Upper lobe of left lung (tissue), 6 donors: ENCODE results near the gene C1orf198. TPM values are rescaled to one million over a fixed set of nuclear protein-coding genes. Genes with fewer than 3 reads are reported as not detected.

ENCODE experiments used
- ATAC-seq, 2 donors: fragments of 200-7000 bp; cut with Tn5 transposase; one replicate each; pipeline ENCODE4 v1.9.1; 2022; ENCODE audit warnings: mild to moderate bottlenecking in 2 of 2, moderate library complexity in 2 of 2; ENCODE audit not compliant: low FRiP score in 2 of 2
- DNase-seq, 2 donors: peaks; one replicate each; pipeline ENCODE4 v3.0.0-alpha.2; 2019 to 2020
- H3K27ac ChIP-seq, 4 donors: fragments of 200-600 bp; sonication (generic); one replicate each; pipeline ENCODE4 v1.5.1; 2016 to 2019
- H3K27me3 ChIP-seq, 4 donors: fragments of 200-600 bp; sonication (generic); one replicate each; pipeline ENCODE4 v1.5.1; 2017 to 2019
- H3K36me3 ChIP-seq, 4 donors: fragments of 200-600 bp; sonication (generic); one replicate each; pipeline ENCODE4 v1.5.1; 2016 to 2019
- H3K4me1 ChIP-seq, 4 donors: fragments of 200-600 bp; sonication (generic); one replicate each; pipeline ENCODE4 v1.5.1; 2018 to 2019
- H3K4me3 ChIP-seq, 4 donors: fragments of 200-600 bp; sonication (generic); one replicate each; pipeline ENCODE4 v1.5.1; 2017 to 2019; ENCODE audit warnings: mild to moderate bottlenecking in 2 of 4, moderate library complexity in 1 of 4
- H3K9me3 ChIP-seq, 4 donors: fragments of 200-600 bp; sonication (generic); one replicate each; pipeline ENCODE4 v1.5.1; 2018 to 2019
- CTCF ChIP-seq, 6 experiments: fragments of 450-650 bp in 4 of 6; fragments of 200-600 bp in 2 of 6; sonication (generic) in 2 of 6; IDR thresholded peaks; one replicate each; pipeline ENCODE4 v1.5.1; 2016 to 2019; ENCODE audit warnings: antibody characterized with exemption in 6 of 6
- EP300 ChIP-seq, 4 donors: sonication (generic); formaldehyde crosslinking; IDR thresholded peaks; one replicate each; pipeline ENCODE4 v1.5.1; 2017; ENCODE audit warnings: antibody characterized with exemption in 4 of 4, control low read depth in 2 of 4
- POLR2A ChIP-seq, 4 donors: fragments of 450-650 bp; IDR thresholded peaks; one replicate each; pipeline ENCODE4 v1.5.1; 2016 to 2017; ENCODE audit warnings: antibody characterized with exemption in 4 of 4, mild to moderate bottlenecking in 2 of 4
- POLR2AphosphoS5 ChIP-seq, 2 donors: sonication (generic); formaldehyde crosslinking; IDR thresholded peaks; one replicate each; pipeline ENCODE4 v1.5.1; 2017; ENCODE audit warnings: antibody characterized with exemption in 2 of 2
- WGBS, 2 donors: methylation state at CpG; one replicate each; pipeline ENCODE4 v1.1.5; 2017 to 2018; 5-methylcytosine and 5-hydroxymethylcytosine counted together
- total RNA-seq, 6 donors: library from RNA; depleted of rRNA in 4 of 6; stranded (reverse); fragments of >200 nt in 4 of 6; gene quantifications; one replicate each; pipeline versions ENCODE4 v1.1.0 to v1.2.1, GENCODE V29; 2016 to 2021
- donor health status: DM: no; HTN: no; CAD: no; lungs with moderate emphysema.
- donor health status: DM: no; HTN: yes; CAD: no; lungs with severe emphysema.

C1orf198 gene
- total RNA-seq, 6 donors from 2014 or later = 51.3 to 241 (median 125) TPM

GRCh38 chr1:230906226-230906625 lies 37.9 kb upstream of the C1orf198 start:
- Histone ChIP-seq H3K4me3 (no peak overlapping the region), H3K27me3 (no peaks in the 10 kb centered on the region), H3K27ac (no peak overlapping the region), H3K9me3 (no peaks in the 10 kb centered on the region), H3K4me1 (peaks cover 0 to 8% (median 6%) of the 10 kb centered on the region in 4 donors), H3K36me3 (peaks cover 6 to 59% (median 12%) of the 10 kb centered on the region in 4 donors)
- no peak for TF ChIP-seq POLR2A (IDR thresholded peaks at IDR 0.05)
- TF ChIP-seq EP300 (IDR thresholded peaks at IDR 0.05) = no peak
- no peak for TF ChIP-seq CTCF (IDR thresholded peaks at IDR 0.05)
- no peak for TF ChIP-seq POLR2AphosphoS5 (IDR thresholded peaks at IDR 0.05)
- ATAC-seq (no peak), DNase-seq (no peak)
- 90 to 93% methylated on average over 2 of the region's 2 CpGs for WGBS, 2 donors

GRCh38 chr1:230905733-230906132 lies 37.4 kb upstream of the C1orf198 start:
- H3K4me1 ChIP-seq = peaks cover 3 to 13% (median 8%) of the 10 kb centered on the region in 4 donors
- H3K9me3 ChIP-seq = no peaks in the 10 kb centered on the region
- 82% methylated on average over 5 of the region's 5 CpGs for WGBS, 2 donors
- ATAC-seq (no peak), DNase-seq (no peak)
- H3K36me3 ChIP-seq = peaks cover 6 to 54% (median 12%) of the 10 kb centered on the region in 4 donors
- TF ChIP-seq CTCF (IDR thresholded peaks at IDR 0.05) = no peak
- no peak for TF ChIP-seq EP300 (IDR thresholded peaks at IDR 0.05)
- no peak for TF ChIP-seq POLR2A (IDR thresholded peaks at IDR 0.05)
- no peak for TF ChIP-seq POLR2AphosphoS5 (IDR thresholded peaks at IDR 0.05)
- no peak overlapping the region for H3K27ac ChIP-seq
- H3K4me3 ChIP-seq = no peak overlapping the region
- no peaks in the 10 kb centered on the region for H3K27me3 ChIP-seq

GRCh38 chr1:230902349-230902923 lies 34.1 kb upstream of the C1orf198 start:
- DNase-seq (peak in 1 of 2 donors; percentile 79), ATAC-seq (no peak)
- no peaks in the 10 kb centered on the region for H3K9me3 ChIP-seq
- peaks cover 0 to 24% (median 2%) of the 10 kb centered on the region in 4 donors for H3K36me3 ChIP-seq
- H3K4me1 ChIP-seq = peaks cover 0 to 16% (median 10%) of the 10 kb centered on the region in 4 donors
- H3K4me3 ChIP-seq = no peak overlapping the region
- 92 to 95% methylated on average over 22 of the region's 22 CpGs for WGBS, 2 donors
- TF ChIP-seq POLR2A (IDR thresholded peaks at IDR 0.05) (no peak), CTCF (IDR thresholded peaks at IDR 0.05) (no peak), EP300 (IDR thresholded peaks at IDR 0.05) (no peak), POLR2AphosphoS5 (IDR thresholded peaks at IDR 0.05) (no peak)
- no peak overlapping the region for H3K27ac ChIP-seq
- no peaks in the 10 kb centered on the region for H3K27me3 ChIP-seq

- 67 to 74% methylated on average over 6 of the region's 6 CpGs for WGBS, 2 donors
- peak overlapping the region; percentile 7 to 38 (median 26) for H3K27ac ChIP-seq
- TF ChIP-seq EP300 (IDR thresholded peaks at IDR 0.05) (peak in 1 of 4 donors; percentile 37), POLR2AphosphoS5 (IDR thresholded peaks at IDR 0.05) (peak; percentile 38 to 49), POLR2A (IDR thresholded peaks at IDR 0.05) (no peak)
- no peak overlapping the region for H3K4me3 ChIP-seq
- ATAC-seq = peak; percentile 60 to 86
- H3K27me3 ChIP-seq = no peaks in the 10 kb centered on the region
- peaks cover 0 to 17% (median 0%) of the 10 kb centered on the region in 4 donors for H3K36me3 ChIP-seq
- DNase-seq = peak in 1 of 2 donors; percentile 86
- H3K9me3 ChIP-seq = no peaks in the 10 kb centered on the region
- peaks cover 4 to 19% (median 11%) of the 10 kb centered on the region in 4 donors for H3K4me1 ChIP-seq
Measured at GRCh38 chr1:230901671-230902070, 33.4 kb upstream of the C1orf198 start.

- Histone ChIP-seq H3K36me3 (peaks cover 0 to 14% (median 0%) of the 10 kb centered on the region in 4 donors), H3K4me3 (no peak overlapping the region), H3K27me3 (no peaks in the 10 kb centered on the region), H3K27ac (peak overlapping the region; percentile 7 to 62 (median 26)), H3K4me1 (peaks cover 4 to 19% (median 11%) of the 10 kb centered on the region in 4 donors), H3K9me3 (no peaks in the 10 kb centered on the region)
- TF ChIP-seq CTCF (IDR thresholded peaks at IDR 0.05) (no peak), POLR2AphosphoS5 (IDR thresholded peaks at IDR 0.05) (no peak), POLR2A (IDR thresholded peaks at IDR 0.05) (no peak), EP300 (IDR thresholded peaks at IDR 0.05) (no peak)
- WGBS, 2 donors = 64 to 76% methylated on average over 6 of the region's 6 CpGs
- DNase-seq (peak in 1 of 2 donors; percentile 70), ATAC-seq (peak; percentile 29 to 75)
Measured at GRCh38 chr1:230900984-230901383, 32.7 kb upstream of the C1orf198 start.
